Inflammatory macrophage treated with lipopolysaccharide for 1 hour (primary cell): Measurements from ENCODE around the gene HMCN1.
"Not testable (repeated sequence)": the region's sequence is repeated elsewhere in the genome, so short reads cannot be mapped to it uniquely, and the experiment has no call there.

Experiments used
- DNase-seq, 2 donors: peaks; one replicate each; pipeline ENCODE4 v3.0.0-alpha.2; 2020 to 2022

Gene HMCN1

DNA sequence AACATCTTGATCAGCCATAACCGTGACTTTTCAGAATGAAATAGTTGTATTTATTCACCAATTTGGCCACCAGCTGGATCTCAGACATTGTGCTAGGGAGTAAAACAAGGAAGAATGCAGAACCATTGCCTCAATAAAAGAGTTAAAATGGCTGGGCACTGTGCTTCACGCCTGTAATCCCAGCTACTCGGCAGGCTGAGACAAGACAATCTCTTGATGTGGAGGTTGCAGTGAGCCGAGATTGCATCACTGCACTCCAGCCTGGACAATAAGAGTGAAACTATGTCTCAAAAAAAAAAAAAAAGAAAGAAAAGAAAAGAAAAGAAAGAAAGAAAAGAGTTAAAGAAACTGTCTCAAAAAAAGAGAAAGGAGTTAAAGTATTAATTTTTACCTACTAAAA, 441.4 kb downstream of the HMCN1 start:
- DNase-seq = no peak

DNA sequence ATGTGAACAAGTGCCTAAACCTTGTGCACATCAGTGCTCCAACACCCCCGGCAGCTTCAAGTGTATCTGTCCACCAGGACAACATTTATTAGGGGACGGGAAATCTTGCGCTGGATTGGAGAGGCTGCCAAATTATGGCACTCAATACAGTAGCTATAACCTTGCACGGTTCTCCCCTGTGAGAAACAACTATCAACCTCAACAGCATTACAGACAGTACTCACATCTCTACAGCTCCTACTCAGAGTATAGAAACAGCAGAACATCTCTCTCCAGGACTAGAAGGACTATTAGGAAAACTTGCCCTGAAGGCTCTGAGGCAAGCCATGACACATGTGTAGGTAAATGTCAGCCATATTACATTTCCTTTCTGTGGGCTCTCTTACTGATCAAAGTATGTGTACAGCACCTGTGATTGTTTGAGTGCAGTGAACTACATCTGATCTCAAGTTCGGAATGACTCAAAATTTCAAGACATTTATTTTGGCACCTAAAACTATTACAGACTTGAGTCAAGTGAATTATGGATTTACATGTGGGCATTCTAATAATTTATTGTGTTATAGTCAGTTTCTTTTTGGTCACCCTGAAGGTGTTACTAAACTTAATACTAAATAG, 444.3 kb downstream of the HMCN1 start:
- DNase-seq = no peak

DNA sequence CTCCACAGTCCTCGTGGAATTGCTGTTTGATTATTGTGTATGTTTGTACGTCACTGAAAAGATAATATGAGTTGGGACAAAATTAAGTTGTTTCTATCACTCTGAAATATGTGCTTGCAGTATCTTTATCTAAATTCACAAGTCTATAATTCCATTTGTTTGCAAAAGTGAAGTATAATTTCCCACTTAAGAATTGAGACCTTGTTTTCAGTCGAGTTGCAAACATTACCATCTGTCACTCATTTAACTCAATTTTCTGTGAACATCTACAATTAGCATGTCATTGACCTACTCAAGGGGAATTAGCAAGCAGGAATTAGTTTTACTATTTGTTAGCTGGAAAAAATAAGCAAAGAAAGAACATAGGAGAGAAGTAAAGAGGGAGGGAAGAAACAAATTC, 445.0 kb downstream of the HMCN1 start:
- DNase-seq = no peak

DNA sequence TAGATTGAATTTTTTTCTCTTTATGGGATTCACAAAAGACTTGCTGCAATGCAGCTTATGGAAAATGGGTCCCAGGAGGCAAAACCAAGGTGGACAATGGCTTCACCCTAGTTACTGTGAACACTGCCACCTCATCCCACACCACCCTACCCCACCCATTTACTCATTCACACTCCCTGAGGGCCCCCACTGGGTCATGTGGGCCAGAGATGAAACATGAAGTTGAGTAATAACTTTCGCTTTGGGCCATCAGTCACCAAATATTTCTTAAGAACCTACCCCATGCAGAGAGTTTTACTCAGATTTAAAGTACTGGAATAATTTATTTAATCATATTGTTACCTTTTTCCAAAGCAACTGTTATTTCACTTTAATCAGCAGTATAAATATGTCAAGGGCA, 449.0 kb downstream of the HMCN1 start:
- peak; percentile 10 for DNase-seq

DNA sequence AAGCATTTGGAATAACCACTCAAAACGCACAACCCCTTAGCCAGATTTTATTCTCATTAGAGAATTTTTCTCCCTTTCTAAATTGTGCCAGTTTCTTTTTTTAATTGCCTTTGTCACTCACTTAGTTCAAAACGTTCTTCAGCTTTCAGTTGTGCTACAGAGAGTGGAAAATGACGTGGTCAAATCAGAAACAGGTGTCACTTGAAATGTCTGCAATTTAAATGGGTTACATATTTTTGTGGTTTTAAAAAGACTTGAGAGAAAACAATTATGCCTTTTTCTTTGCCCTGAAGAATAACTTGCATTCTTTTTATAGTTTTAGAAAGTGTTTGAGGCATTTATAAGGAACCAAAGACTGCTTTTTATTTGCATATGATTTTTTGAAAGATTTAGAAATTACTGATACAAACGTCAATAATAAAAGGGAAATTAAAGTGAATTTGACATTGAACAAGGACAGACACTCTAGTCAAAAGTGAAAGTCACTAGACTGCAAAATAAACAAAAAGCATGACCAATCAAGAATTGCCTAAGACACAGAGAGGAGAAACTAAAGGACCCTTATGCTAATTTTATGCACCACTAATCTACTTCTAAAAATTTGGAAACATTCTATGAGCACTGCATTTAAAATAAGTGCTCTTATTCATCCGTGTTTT, 449.9 kb downstream of the HMCN1 start:
- no peak for DNase-seq

DNA sequence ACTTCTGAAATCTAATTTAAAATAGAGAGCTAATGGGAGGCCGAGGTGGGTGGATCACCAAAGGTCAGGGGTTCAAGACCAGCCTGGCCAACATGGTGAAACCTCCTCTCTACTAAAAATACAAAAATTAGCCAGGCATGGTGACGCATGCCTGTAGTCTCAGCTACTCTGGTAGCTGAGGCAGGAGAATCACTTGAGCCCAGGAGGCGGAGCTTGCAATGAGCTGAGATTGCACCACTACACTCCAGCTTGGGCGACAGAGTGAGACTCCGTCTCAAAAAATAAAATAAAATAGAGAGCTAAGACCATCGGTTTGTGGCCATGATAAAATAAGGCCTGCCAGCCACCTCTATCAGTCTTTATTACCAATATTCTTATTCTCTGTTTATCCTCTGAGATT, 452.1 kb downstream of the HMCN1 start:
- DNase-seq = not testable (repeated sequence)

DNA sequence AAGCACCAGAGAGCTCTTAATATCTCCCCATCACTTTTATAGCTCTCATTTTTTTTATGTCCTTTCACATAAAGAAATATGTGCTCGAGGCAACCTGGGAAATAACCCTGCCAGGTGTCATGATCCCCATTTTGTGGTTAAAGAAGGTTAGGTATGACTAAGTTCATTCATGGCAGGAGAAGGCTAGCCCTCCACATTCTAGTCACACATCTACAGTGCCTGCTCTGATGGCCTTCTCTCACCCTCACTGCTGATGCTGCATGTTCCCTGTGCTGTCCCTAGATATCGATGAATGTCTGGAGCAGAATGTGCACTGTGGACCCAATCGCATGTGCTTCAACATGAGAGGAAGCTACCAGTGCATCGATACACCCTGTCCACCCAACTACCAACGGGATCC, 453.4 kb downstream of the HMCN1 start:
- DNase-seq = no peak

DNA sequence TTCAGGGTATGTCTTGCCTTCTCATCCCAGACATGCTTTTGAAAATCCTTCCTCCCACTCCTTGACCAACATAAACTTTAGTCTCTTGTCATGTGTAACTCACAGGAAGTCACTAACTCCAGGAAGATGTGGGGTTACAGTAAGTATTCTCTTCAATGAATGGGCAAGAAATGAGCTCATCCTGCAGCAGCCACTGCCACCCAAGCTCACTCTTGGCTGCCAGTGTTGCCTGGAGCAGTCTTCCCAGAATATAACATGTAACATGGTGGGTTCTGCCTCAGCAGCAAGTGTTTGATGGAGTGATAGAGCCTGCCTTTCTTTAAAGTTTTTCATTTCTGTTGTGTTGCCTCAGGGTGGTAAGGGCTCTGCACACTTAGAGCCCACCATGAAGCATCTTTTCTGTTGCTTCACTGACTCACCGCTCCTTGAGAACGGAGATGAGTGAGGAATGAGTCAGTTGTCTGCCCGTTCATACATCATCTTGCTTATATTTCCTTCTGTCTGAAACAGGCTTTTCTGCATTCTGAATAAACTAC, 453.9 kb downstream of the HMCN1 start:
- DNase-seq = no peak

DNA sequence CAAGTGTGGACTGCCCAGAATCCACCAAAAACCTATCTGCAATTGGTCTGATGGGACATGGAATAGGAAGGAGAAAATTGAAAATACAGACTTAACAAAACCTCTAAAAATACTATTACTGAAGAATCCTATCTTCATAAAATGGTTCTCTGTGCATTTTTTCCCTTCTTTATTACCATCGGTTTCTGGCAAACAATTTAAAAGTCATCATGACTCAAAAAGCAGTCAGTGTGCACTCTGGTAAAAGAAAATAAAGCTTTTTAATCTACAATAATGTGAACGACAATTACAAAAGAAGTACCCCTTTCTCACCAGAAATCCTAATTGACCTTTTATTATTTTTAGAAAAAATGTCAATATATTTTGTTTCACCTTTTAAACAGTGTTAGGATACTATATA, 454.5 kb downstream of the HMCN1 start:
- DNase-seq = no peak

DNA sequence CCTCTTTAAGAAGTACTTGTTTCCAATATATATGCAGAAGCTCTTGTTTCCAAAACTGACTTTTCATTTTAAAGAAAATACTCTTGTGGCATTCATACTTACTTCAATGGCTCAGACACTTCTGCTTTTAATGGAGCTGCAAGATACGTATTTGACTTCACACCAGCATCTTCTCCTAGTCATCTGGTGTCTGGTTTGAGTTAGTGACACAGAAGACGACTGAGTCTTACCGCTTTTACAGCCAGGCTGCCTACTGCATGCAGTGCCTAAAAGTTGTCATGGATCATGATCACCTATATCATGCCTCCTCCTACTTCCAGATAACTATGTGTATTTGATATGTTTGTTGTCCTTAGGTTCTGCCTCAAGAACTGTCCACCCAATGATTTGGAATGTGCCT, 455.0 kb downstream of the HMCN1 start:
- DNase-seq = no peak

DNA sequence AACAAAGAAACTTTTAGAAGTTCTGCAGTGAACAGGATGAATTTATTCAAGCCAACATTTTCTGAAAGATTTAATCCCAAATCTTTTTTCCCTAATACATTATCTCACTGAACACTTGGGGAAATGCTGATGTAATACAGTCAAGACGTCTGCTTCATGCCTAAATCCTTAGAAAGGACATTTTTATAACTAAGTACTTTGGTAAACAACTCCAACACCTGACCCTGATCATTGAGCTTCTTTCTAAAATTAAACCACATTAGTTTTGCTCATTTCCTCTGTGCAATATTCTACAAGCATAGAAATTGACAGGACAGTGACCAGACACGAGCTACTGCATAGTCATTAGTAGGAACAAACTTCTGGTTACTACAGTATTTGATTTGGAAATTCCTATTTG, 457.3 kb downstream of the HMCN1 start:
- DNase-seq = no peak

DNA sequence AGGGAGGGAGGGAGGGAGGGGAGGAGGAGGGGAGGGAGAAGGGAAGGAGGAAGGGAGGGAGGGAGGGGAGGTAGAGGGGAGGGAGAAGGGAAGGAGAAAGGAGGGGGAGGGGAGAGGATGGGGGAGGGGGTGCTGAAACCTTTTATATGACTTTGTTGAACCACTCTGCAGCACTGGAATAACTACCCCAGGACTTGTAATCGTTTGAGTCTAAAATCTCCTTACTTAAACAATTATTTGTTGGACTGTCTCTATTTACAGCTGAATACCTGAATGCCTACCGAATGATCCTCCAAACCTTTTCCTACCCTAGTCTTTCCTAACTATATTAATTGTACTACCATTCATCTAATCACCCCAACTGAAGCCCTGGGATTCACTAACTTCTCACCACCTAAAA, 459.0 kb downstream of the HMCN1 start:
- DNase-seq = no peak

DNA sequence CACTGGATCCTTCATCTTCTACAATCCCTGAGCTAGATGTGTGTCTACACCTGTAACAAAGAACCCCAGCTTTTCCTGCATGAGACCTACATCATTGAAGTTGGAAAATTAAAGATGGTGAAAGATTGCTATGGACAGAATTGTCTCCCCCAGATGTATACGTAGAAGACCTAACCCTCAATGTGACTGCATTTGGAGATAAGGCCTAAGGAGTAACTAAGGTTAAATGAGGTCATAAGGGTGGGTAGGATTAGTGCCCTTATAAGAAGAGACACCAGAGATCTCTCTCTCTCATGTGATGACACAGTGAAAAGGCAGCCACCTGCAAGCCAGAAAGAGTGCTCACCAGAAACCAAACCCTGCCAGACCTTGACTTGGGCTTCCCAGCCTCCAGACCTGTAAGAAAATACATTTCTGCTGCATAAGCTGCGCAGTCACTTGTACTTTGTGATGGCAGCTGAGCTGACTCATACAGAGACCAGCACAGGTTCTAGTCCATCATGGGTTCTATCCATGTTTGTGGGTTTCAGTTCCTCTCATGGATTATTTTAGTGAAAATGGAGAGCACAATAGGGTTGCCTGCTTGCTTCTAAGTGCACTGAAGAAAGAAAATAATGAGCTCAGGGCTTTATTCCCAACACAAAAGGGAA, 460.0 kb downstream of the HMCN1 start:
- no peak for DNase-seq

DNA sequence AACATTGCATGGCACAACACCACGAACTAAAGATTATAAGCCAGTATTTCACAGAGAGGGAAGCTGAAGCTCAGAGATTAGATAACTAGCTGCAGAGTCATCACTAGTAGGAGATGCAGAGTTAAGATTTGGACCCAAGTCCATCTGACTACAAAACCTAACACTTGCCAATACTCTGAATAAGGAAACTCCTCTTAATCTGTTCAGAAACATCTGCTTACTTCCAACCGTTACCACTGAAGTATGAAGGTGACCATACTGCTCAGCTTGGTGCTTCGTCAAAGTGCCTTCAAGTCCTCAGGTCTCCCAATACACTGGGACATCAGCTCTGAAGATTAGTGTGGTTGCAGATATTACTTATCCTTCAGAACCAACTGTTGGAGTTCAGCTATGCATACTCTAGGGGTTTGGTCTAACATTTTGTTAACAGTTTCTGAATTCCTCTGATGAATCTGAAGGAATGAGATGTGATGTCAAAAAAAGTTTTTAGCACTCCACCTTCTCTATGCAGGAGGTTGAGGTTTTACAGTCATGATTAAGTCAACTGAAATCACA, 461.3 kb downstream of the HMCN1 start:
- DNase-seq = no peak

DNA sequence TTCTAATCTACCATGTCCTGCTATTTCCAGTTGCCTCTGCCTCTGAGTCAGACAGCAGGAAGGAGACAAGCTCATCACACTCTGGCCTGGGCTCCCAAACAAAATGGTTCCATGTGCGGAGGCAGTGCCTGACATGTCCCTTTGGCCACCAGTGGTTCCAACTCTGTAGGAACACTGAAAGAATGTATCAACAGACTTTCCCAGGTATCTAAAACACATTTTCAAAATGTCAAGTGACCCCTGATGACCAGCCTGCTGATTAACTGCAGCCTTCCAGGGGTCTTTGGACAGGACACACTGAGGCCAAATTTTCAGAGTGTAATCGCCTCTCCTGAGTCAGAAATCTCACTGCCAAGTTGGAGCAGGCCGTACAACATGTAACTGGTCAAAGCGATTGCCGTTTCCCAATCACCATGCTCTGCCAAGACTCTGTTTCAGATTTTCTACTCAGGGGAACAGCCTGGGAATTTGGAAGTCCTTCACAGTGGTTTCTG, 468.1 kb downstream of the HMCN1 start:
- DNase-seq = no peak

DNA sequence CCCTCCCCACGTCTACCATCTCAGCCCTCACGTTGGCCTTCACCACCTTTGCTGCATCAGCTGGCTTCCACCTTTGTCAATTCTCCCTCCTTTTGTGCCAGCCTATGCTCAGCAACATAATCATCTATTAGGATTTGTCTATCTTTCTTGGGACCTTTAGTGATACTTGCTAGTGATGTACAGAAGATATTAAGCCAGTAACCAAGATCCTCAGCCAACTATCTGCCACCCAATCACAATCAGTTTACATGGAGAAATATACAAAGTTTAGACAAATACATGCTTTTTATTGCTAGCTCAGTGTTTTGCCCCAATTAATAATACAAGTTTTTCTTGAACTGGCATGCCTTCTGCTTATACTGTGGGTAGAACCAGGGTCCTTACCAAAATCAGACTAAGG, 468.6 kb downstream of the HMCN1 start:
- DNase-seq = no peak

DNA sequence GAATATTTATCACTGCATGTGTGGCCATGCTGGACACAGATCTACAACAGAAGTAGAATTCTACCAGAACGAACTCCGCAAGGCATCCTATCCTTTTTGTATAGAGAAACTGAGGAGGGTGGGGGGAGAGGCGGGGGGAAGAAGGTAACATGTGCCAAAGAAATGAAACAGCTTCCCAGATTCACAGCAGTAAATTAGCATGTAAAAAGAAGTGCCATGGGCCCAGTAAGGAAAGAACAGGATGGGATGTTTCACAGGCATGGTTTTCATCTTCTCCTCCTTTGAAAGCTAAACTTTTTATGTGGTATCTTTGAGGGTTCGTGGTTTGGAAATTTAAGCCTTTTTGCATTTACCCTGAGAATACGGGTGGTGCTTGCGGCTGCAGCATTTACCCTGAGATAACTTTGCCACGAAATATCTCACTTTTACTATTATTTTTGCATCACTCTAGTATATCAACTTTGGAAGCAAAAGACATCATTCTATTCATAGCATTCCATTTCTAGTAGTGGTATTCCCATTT, 471.9 kb downstream of the HMCN1 start:
- no peak for DNase-seq

DNA sequence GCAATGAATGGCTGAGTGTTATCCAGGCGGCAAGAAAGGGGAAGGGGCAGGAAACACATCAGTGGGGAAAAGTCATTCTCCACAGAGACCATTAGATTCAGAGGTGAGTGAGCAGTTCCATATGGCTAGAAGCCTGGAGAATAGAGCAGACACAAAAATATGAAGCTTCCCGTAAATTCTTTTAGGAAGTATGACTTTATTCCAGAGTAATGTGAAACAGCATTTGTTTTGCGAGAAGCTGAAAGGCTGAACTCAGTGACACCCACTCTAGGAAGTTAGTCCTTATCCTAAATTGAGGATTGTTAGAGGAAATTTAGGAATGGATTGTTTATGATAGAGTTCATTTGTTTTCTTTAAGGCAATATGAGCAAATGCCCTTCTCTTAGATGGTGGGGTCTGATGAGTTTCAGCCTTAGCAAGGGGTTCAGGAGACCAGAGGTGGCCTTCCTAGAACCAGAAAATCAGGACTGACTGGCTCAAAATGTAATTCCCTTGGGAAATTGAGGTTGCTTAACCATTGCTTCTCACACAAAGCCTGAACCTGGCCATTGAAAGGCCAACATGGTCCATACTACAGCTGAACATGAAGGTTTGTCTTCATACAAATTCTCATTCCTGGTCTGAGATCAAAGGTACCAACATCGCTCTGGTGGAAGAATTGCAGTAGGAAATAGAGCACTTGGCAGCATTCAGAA, 473.3 kb downstream of the HMCN1 start:
- no peak for DNase-seq

DNA sequence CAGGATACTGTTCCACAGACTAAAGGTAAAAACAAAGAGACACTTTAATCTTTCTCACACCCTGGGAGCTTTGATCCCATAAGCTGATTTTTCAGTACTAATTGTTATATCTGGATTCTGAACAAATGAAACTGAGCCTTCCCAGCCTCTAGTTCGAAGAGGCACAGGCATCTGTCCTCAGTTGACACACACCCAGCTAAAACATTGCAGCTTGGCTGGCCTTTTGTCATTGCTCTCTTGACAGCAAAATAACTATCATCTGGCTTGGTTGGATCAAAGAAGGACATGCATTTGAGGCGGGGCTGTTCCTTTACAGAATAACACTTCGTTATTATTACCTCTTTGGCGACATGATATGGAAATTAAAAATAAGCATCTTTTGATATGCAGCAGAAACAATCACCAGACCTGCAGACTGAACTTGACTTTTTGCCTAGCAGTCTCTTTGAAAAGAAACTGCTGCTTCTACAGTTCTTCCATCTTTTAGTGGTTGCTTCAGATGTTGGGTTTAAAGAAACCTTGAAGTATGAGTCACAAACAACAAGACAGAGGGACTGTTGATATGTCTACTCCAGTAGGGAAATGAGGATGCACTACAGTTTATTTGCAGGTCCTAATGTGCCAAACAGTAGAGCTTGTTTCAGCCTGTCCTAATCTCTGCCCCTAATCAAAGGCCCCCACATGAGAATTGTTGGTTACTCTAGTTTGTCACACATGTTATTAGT, 474.4 kb downstream of the HMCN1 start:
- no peak for DNase-seq

DNA sequence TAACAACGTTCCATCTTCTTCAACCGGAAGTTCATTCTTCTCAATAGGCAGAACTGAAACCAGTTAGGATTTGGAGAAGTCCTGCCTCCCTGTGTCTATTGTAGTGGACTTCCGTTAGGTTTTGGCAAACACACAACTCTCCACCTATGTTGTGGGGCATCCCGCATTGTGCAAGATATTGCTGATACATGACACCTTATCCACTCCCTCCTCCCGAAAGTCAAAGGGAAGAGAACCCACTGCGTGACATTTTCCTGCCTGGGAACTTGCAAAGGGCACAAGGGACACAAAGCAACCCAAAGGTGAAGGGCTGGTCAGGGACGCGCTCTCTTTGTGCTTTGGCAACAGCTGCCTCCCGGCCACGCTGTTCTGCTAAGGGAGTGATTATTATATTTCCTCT, 476.1 kb downstream of the HMCN1 start:
- DNase-seq = no peak

DNA sequence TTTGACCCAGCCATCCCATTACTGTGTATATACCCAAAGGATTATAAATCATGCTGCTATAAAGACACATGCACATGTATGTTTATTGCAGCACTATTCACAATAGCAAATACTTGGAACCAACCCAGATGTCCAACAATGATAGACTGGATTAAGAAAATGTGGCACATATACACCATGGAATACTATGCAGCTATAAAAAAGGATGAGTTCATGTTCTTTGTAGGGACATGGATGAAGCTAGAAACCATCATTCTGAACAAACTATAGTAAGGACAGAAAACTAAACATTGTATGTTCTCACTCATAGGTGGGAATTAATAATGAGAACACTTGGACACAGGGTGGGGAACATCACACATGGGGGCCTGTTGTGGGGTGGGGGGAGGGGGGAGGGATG, 477.4 kb downstream of the HMCN1 start:
- DNase-seq = not testable (repeated sequence)

DNA sequence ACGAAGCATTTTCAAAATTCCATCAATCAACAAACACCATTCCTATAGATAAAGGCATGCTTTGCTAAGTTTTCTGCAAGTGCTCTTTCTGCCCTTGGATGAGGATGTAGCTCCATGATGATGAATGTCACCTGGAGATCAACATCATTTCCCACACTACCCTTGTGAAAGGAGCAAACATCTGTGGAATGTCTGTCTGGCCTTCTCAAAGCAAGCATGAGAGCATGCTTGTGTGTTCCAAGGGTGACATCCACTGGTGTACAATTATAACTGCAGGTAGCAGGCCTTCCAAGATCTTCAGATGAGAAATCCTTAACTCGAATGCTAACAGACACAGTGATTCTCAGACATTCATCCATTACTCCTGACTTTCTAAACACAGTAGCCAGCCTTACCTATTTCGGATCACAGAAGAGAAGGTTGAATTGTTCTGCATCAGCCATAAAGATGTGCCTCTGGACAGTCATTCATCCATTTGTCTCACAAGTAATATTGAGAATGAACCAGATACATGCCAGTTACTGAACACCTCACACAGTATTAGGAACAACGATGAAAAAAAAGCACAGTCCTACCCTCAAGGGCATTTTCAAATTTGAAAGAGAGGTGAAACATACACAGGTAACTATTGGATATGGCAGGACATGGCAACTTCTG, 478.5 kb downstream of the HMCN1 start:
- peak; percentile 16 to 33 for DNase-seq
